Measurements from ENCODE around the gene MSL2.
"Not testable (repeated sequence)": the region's sequence is repeated elsewhere in the genome, so short reads cannot be mapped to it uniquely, and the experiment has no call there.

The MSL2 gene

GRCh38 chr3:136196064-136196400 is at the start of gene MSL2:
TSS of gene MSL2 (minus strand) at chr3:136196335. CDS start at chr3:136195113, 1,222 bp downstream.
- no peak for DNase-seq

GRCh38 chr3:136245691-136246090 is 49.6 kb upstream of the MSL2 start:
- no peak for DNase-seq

- DNase-seq: no peak
Observed at GRCh38 chr3:136239094-136239493, 43.0 kb upstream of the MSL2 start.

GRCh38 chr3:136237961-136238649 is 42.0 kb upstream of the MSL2 start:
- no peak for DNase-seq

- DNase-seq: no peak
Observed at GRCh38 chr3:136237103-136237502, 41.0 kb upstream of the MSL2 start.

- no peak for DNase-seq
Observed at GRCh38 chr3:136236109-136236508, 40.0 kb upstream of the MSL2 start.

GRCh38 chr3:136235545-136235944 is 39.4 kb upstream of the MSL2 start:
- no peak for DNase-seq

GRCh38 chr3:136232413-136232812 is 36.3 kb upstream of the MSL2 start:
- DNase-seq: no peak

GRCh38 chr3:136222746-136223145 is 26.6 kb upstream of the MSL2 start:
- DNase-seq: not testable (repeated sequence)

GRCh38 chr3:136211547-136211946 is 15.4 kb upstream of the MSL2 start:
- DNase-seq: no peak

- no peak for DNase-seq
Observed at GRCh38 chr3:136209921-136210320, 13.8 kb upstream of the MSL2 start.

GRCh38 chr3:136207489-136208115 is 11.5 kb upstream of the MSL2 start:
- DNase-seq: no peak

- not testable (repeated sequence) for DNase-seq
Observed at GRCh38 chr3:136199219-136199618, 3.1 kb upstream of the MSL2 start.

- not testable (repeated sequence) for DNase-seq
Observed at GRCh38 chr3:136198462-136199078, 2.4 kb upstream of the MSL2 start.

GRCh38 chr3:136197159-136197793 is 1.1 kb upstream of the MSL2 start:
- DNase-seq: peak; percentile 28

GRCh38 chr3:136196401-136197158 is 445 bp upstream of the MSL2 start:
- DNase-seq: peak; percentile 99

- DNase-seq: peak; percentile 42
Observed at GRCh38 chr3:136195258-136196063, 674 bp downstream of the MSL2 start.

- peak; percentile 63 for DNase-seq
Observed at GRCh38 chr3:136194409-136195257, 1.5 kb downstream of the MSL2 start.

GRCh38 chr3:136193278-136194054 is 2.7 kb downstream of the MSL2 start:
- DNase-seq: peak; percentile 27

- no peak for DNase-seq
Observed at GRCh38 chr3:136192831-136193230, 3.3 kb downstream of the MSL2 start.
